A673 (cell line): ENCODE data around the gene TMPRSS11B. TPM values are rescaled to one million over a fixed set of nuclear protein-coding genes. Genes with fewer than 3 reads are reported as not detected.

ENCODE experiments used
- BruUV-seq: library from RNA; stranded (reverse); fragments of 400-500 nt; replicated peaks from 2 replicates; lab custom pipeline; 2021; lab: Mats Ljungman, UMichigan
- CTCF ChIA-PET: fragments of 300-600 bp; sonication (Branson Sonifier 250); formaldehyde crosslinking; loops from one replicate; lab custom pipeline; 2022; ENCODE audit warnings: antibody characterized with exemption; lab: Charles Lee
- POLR2A ChIA-PET: fragments of 300-600 bp; sonication (Branson Sonifier 250); formaldehyde crosslinking; loops from one replicate; lab custom pipeline; 2022; ENCODE audit warnings: antibody characterized with exemption; ENCODE audit not compliant: low non-redundant PET; lab: Charles Lee
- DNase-seq: peaks from one replicate; pipeline ENCODE4 v3.0.0-alpha.2; 2015; ENCODE audit warnings: low spot score
- H3K27ac ChIP-seq: fragments of 200-600 bp; sonication (generic); 2 replicates; pipeline ENCODE4 v1.5.1; 2016; ENCODE audit warnings: mixed run types, low read depth, mild to moderate bottlenecking, mixed read lengths, antibody characterized with exemption, low read length; ENCODE audit not compliant: poor library complexity, severe bottlenecking
- H3K27me3 ChIP-seq: fragments of 200-600 bp; sonication (generic); replicated peaks from 2 replicates; pipeline ENCODE4 v1.6.1; 2017; ENCODE audit warnings: mixed run types, low read depth, mild to moderate bottlenecking, mixed read lengths, antibody characterized with exemption, low read length; ENCODE audit not compliant: insufficient read depth, poor library complexity
- H3K36me3 ChIP-seq: fragments of 200-600 bp; sonication (generic); 2 replicates; pipeline ENCODE4 v1.6.1; 2016; ENCODE audit warnings: mixed run types, mild to moderate bottlenecking, mixed read lengths, antibody characterized with exemption, low read length; ENCODE audit not compliant: insufficient read depth, poor library complexity, severe bottlenecking
- H3K4me1 ChIP-seq: fragments of 200-600 bp; sonication (generic); 2 replicates; pipeline ENCODE4 v1.6.1; 2017; ENCODE audit warnings: mixed run types, mild to moderate bottlenecking, mixed read lengths, antibody characterized with exemption, low read length; ENCODE audit not compliant: insufficient read depth, poor library complexity, severe bottlenecking
- H3K4me3 ChIP-seq: fragments of 200-600 bp; sonication (generic); 2 replicates; pipeline ENCODE4 v1.5.1; 2016; ENCODE audit warnings: low read depth, mixed run types, mild to moderate bottlenecking, mixed read lengths, low read length; ENCODE audit not compliant: poor library complexity, severe bottlenecking
- H3K9me3 ChIP-seq: fragments of 200-600 bp; sonication (generic); 2 replicates; pipeline ENCODE4 v1.6.1; 2016; ENCODE audit warnings: mixed run types, low read depth, mild to moderate bottlenecking, mixed read lengths, antibody characterized with exemption, low read length; ENCODE audit not compliant: poor library complexity, severe bottlenecking
- EZH2 ChIP-seq: fragments of 200-600 bp; sonication (generic); IDR thresholded peaks from 2 replicates; pipeline ENCODE4 v1.6.1; 2017; ENCODE audit warnings: borderline replicate concordance, low read depth, mild to moderate bottlenecking, mixed read lengths, antibody characterized with exemption, low read length; ENCODE audit not compliant: poor library complexity, severe bottlenecking
- intact Hi-C: fragments of 100-400 bp; cut with micrococcal nuclease; formaldehyde crosslinking; loops from one replicate; pipeline ENCODE4 v1.10.0; 2022; ENCODE audit not compliant: unreplicated experiment
- total RNA-seq: library from RNA; stranded (reverse); gene quantifications from 2 replicates; pipeline ENCODE4 v1.2.3, GENCODE V29; 2021
- TF ChIP-seq, protein P1 (sequence below): fragments of 300-800, 200-600 bp; sonication (generic); conservative IDR thresholded peaks from 2 replicates; pipeline ENCODE4 v1.5.1; 2017; ENCODE audit warnings: low read depth, mild to moderate bottlenecking, antibody characterized with exemption, low read length, moderate library complexity, mixed read lengths

TMPRSS11B gene
- total RNA-seq, 1 experiment from 2014 or later: not detected

- H3K27ac ChIP-seq: no peak overlapping the region
- no peak overlapping the region for H3K4me3 ChIP-seq
- H3K4me1 ChIP-seq: no peaks in the 10 kb centered on the region
- intact Hi-C loops: no loop called here
- H3K36me3 ChIP-seq: no peaks in the 10 kb centered on the region
- no peaks in the 10 kb centered on the region for H3K27me3 ChIP-seq
- POLR2A ChIA-PET: no interaction called here
- no peak for DNase-seq
- TF ChIP-seq, protein P1, sequence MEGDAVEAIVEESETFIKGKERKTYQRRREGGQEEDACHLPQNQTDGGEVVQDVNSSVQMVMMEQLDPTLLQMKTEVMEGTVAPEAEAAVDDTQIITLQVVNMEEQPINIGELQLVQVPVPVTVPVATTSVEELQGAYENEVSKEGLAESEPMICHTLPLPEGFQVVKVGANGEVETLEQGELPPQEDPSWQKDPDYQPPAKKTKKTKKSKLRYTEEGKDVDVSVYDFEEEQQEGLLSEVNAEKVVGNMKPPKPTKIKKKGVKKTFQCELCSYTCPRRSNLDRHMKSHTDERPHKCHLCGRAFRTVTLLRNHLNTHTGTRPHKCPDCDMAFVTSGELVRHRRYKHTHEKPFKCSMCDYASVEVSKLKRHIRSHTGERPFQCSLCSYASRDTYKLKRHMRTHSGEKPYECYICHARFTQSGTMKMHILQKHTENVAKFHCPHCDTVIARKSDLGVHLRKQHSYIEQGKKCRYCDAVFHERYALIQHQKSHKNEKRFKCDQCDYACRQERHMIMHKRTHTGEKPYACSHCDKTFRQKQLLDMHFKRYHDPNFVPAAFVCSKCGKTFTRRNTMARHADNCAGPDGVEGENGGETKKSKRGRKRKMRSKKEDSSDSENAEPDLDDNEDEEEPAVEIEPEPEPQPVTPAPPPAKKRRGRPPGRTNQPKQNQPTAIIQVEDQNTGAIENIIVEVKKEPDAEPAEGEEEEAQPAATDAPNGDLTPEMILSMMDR: no peak
- TF ChIP-seq EZH2: no peak
- no peaks in the 10 kb centered on the region for H3K9me3 ChIP-seq
- CTCF ChIA-PET: no interaction called here
- BruUV-seq: no TSS peak
These were observed 58.3 kb downstream of the TMPRSS11B start for GRCh38 chr4:68187145-68187544.

DNA sequence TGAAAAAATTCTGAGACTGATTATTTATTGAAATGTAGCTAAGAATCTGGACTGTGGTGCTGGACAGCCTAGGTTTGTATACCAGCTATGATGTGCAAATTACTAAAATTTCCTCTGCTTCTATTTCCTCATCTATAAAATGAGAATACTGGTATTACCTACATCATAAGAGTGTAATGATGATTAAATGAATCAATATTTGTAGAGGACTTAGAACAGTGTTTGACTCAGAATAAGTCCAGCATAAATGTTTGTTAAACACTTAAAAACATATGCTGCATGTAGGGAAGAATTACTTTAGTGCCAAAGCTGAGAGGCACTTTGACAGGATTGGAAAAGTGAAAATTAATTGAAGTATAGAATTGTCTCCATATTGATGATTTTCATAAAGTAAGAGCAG is 60.6 kb downstream of the TMPRSS11B start:
- ChIA-PET POLR2A (no interaction called here), CTCF (no interaction called here)
- DNase-seq: no peak
- no peaks in the 10 kb centered on the region for H3K4me1 ChIP-seq
- H3K4me3 ChIP-seq: no peak overlapping the region
- BruUV-seq: no TSS peak
- no peak overlapping the region for H3K27ac ChIP-seq
- H3K27me3 ChIP-seq: no peaks in the 10 kb centered on the region
- H3K36me3 ChIP-seq: no peaks in the 10 kb centered on the region
- no peak for TF ChIP-seq EZH2
- TF ChIP-seq, protein P1: no peak
- H3K9me3 ChIP-seq: no peaks in the 10 kb centered on the region
- intact Hi-C loops: no loop called here

GRCh38 chr4:68183417-68183816 is 62.1 kb downstream of the TMPRSS11B start:
- ChIA-PET POLR2A (no interaction called here), CTCF (no interaction called here)
- no peak overlapping the region for H3K27ac ChIP-seq
- no peak for DNase-seq
- H3K4me3 ChIP-seq: no peak overlapping the region
- H3K4me1 ChIP-seq: no peaks in the 10 kb centered on the region
- no TSS peak for BruUV-seq
- intact Hi-C loops: no loop called here
- TF ChIP-seq EZH2: no peak
- TF ChIP-seq, protein P1: no peak
- no peaks in the 10 kb centered on the region for H3K27me3 ChIP-seq
- no peaks in the 10 kb centered on the region for H3K9me3 ChIP-seq
- no peaks in the 10 kb centered on the region for H3K36me3 ChIP-seq
